GM18873 (cell line): ENCODE measurements around the gene PNPLA2.
A peak's percentile ranks its signal among the peaks of the same experiment; 100 is the strongest.

ENCODE experiments used
- ATAC-seq: cut with Tn5 transposase; IDR thresholded peaks from one replicate; pipeline ENCODE4 v1.9.1; 2021; ENCODE audit warnings: mild to moderate bottlenecking, moderate library complexity, moderate number of reproducible peaks; ENCODE audit not compliant: unreplicated experiment, low FRiP score

The PNPLA2 gene

DNA sequence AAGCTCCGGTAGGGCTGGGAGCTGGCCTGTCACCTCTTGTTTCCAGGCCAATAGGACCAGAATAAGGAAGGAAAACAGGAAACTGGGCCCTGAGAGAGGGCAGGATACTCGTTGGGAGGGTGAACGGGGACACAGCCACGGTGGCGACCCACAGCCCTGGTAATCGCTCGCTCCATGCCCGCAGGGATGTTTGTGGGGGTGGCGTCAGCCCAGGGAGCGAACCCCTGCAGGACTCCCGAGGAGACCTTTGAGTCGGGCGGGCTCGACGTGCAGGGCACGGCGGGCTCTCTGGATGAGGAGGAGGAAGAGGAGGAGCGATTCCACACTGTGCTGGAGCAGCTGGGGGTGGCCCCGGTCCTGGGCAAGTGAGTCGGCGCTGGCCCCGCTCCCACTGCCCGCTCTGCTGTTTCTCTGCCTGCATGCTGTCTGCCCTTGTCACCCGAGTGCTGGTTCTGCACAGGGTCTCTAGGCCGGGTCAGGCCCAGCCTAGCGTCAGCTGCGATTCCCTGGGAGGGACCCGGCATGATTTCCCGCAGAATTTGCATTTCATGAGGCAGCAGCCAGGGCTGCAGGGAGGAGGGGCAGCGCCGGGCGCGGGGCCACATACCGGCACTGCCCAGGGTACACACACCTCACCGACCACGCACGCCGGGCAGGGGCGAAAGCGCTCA, 10.6 kb downstream of the PNPLA2 start:
- no peak for ATAC-seq

DNA sequence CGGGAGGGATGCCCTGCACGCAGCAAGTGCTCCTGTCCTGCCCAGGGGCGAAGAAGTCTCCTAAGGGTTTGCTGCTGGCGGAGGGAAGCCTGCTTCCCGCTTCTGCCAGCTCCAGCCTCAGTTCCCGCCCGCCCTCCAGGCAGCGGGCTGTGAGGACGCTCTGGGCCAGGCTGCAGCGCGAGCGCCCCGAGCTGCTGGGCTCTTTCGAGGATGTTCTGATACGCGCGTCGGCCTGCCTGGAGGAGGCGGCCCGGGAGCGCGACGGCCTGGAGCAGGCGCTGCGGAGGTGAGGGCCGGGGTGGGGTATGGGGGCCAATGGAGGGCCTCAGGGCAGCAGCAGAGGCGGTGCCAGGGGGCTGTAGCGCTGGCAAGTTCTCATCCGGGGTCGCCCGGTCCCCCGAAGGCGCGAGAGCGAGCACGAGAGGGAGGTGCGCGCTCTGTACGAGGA, 11.2 kb downstream of the PNPLA2 start:
- ATAC-seq = no peak

- no peak for ATAC-seq
Observed at GRCh38 chr11:830295-831117, 11.8 kb downstream of the PNPLA2 start.

DNA sequence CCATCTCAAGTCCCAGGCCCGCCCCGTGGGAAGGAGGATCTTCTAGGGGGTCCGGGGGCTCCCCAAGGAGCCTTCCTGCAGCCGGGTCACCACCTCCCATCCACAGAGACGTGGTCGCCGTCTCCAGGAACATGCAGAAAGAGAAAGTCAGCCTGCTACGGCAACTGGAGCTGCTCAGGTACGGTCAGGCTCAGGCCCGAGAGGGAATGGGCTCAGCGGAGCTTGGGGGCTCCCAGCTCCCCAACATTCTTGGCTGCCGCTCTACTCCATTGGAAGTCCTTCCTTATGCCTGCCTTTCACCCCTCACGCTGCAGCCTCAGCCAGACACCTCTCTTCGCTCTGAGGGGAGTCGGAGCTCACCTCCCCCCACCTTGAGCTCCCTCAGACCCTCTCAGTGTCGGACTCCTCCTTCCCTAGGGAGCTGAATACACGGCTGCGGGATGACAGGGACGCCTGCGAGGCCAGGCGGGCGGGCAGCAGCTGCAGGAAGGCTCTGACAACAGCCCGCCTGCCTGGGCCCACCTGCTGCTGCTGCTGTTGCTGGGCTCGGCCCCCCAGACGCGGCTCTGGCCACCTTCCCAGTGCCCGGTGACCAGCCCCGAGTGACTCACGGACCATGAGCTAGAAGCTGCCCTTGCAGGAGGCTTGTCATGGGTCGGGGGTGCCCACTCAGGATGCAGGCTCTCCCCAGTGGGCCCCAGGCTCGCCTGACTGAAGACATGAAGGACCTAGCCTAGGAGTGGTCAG, 12.6 kb downstream of the PNPLA2 start:
- ATAC-seq = no peak

DNA sequence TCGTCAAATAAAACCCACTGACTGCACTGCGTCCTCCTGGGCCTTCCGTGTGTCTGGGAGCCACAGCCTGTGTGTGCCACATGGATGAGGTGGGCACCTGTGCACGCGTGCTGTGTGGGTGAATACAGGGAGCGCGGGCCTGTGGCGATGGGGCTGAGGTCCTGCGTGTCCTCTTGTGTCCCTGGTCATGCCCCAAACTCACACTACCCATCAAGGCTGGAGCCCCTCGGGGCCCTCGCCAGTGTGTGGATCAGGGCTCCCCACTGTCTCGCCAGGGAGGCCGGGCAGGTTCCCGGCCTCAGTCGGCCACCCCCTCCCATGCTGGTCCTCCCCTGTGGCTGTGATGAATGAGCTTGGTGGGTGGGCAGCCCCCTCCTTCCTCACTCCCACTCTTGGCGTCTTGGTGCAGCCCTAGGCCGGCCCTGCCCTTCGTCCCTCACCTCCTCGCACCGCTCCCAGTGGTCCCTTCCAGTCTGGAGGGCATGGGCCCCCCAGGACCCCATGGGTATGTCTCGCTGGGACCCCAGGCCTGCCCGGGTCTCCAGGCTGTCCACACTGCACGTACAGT, 13.3 kb downstream of the PNPLA2 start:
- ATAC-seq = no peak

DNA sequence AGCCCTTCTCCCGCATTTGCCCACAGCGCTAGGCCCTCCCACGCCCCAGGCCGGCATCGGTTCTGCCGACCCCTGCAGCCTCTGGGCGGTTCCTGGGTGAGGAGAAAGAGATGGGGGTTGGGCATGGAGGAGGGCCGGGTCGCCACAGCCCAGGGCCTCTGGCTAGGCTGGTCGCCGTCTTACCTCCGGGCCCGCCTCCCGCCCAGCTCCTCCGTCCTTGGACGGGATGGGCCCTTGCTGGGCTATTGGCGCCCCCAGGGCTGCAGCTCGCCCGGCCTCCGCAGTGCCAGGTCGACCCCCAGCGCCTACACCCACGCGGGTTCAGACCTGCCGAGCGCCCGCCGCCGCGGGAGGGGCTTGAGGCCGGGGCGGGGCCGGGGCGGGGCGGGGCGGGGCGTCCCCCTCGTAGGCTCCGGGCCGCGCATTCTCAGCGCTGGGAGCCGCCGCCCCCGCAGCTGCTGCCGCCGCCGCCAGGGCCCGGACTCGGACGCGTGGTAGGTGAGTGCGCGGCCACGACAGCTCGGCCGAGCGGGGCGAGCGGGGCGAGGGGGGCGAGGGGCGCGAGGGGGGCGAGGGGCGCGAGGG, 13.9 kb downstream of the PNPLA2 start, which contains the start of gene CD151:
Gene CD151, plus strand, starts transcription at position 424 of the 585 bp plus-strand sequence. CDS start 3,118 bp downstream, outside the sequence.
- ATAC-seq = no peak

DNA sequence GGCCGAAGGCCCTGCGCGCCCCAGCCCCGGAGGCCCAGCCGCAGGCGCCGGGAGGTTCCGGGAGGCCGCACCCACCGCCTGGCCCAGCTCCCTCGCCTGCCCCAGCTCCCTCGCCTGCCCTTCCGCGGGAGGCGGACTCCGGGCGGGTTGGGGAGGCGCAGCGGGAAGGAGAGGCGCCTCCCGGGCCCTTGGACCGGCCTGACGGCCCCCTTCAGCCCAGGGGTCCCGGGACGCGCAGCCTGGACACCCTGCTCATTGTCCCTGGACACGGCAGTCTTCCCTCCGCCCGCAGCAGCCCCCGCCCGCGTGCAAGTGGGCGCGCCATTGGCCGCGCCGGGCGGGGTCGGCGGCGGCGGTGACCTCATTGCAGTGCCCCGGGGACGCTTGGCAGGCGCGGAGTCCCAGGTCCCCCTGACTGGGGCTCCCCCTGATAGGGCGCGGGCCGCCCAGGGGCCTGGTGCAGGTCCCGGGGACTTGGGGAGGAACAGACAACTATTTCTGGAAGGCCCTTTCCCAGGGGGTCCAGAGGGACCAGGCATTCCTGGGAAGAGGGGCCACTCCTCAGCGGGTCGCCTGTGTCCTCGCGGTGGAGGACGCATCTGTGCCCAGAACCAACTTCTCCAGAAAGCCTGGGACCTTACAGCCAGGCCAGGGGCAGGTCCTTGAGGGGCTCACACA, 14.5 kb downstream of the PNPLA2 start:
- no peak for ATAC-seq

DNA sequence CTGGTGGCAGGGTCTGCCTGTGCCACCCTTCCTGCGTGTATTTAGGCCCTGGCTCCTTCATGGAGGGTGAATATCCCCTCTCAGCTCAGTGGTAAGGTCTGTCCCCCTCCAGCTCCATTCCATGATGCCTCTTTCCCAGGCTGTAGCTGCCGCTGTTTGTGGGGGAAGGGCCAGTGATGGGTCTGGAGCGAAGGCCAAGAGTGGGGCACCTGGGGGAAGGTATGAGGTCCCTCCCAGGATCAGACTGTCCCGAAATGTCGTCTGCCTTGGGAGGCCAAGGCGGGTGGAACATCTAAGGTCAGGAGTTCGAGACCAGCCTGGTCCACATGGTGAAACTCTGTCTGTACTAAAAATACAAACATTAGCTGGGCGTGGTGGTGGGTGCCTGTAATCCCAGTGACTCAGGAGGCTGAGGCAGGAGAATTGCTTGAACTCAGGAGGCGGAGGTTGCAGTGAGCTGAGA, 15.2 kb downstream of the PNPLA2 start:
- ATAC-seq = no peak

- no peak for ATAC-seq
Observed at GRCh38 chr11:834371-835316, 15.9 kb downstream of the PNPLA2 start.

DNA sequence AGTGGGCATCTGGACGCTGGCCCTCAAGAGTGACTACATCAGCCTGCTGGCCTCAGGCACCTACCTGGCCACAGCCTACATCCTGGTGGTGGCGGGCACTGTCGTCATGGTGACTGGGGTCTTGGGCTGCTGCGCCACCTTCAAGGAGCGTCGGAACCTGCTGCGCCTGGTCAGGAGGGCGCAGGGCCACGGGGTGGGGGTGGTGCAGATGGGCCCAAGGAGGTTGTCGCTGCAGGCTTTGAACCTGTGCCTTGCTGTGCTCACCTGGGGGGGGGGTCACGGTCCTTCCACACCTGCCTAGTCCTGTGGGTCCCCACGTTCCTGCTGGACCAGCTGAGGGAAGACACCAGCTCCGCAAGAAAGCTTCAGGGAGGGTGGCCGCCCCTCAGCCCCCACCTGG, 17.6 kb downstream of the PNPLA2 start:
- ATAC-seq = no peak

- ATAC-seq = no peak
Observed at GRCh38 chr11:836700-837099, 18.0 kb downstream of the PNPLA2 start.

GRCh38 chr11:837189-837989, 18.7 kb downstream of the PNPLA2 start:
- ATAC-seq = no peak

- no peak for ATAC-seq
Observed at GRCh38 chr11:837990-838307, 19.2 kb downstream of the PNPLA2 start.

DNA sequence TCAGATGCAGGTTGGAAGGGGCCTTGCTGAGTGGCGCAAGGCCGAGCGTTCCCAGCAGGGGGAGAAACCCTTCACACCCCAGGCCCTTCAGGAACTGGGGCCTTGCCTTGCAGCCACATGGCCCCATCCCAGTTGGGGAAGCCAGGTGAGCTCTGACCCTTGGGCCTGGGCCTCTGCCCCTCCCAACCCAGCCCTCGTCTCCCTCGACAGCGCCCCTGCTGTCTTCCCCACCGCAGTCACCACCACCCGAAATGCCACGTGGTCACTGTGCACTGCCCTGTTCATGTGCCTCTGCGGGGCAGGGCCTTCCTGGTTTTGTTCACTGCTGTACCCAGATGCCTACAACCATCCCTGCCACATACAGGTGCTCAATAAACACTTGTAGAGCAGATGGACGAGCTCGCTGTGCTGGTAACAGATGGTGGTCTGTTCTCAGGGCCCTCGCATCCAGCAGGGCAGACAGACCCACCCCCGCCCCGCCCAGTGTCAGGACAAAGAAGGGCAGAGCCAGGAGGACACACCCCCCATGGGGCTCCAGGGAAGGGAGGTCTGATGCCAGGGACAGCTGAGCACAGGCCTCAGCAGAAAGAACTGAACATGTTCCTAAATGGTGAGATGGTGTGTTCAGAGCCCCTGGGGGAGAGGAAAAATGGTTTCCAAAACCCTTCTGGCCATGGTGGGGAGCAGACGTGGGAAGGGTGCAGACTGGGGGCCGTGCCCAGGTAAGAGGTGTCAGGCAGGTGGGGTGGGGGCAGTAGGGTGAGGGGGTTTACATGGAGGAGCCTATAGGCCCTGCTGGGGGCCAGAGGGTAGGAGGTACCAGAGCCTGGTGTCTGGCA, 19.9 kb downstream of the PNPLA2 start:
- ATAC-seq = no peak

- ATAC-seq = no peak
Observed at GRCh38 chr11:839280-839623, 20.5 kb downstream of the PNPLA2 start.

DNA sequence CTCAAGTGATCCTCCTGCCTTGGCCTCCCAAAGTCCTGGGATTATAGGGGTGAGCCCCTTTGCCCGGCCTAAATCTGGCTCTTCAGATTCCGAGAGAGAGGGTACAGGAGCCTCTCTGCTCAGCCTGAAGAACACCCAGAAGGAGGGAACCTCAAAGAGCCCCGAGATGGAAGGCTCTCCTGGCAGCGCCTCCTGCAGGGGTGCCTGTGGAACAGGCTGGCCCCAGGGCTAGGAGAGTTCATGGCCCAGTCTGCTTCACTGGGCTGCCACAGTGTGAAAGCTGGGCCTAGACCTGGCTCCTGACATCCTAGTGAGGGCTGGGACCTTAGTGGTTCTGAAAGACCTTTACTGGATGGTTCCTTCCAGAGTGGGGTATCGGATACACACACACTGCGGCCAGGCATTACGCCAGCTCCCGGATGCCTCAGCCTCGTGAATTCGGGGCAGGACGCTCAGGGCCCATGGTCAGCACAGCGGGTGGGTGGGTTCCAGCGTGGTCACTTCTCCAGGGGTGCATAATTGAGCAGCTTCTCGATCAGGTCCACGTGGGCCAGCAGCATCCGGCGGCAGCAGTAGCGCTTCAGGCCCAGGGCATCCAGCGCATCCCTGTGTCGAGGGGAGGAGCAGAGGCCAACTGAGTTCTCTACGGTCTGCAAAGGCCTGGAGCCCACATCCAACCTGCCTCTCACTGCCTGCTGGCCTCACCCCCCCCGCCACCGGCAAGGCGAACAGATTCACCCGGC, 21.3 kb downstream of the PNPLA2 start:
- no peak for ATAC-seq

DNA sequence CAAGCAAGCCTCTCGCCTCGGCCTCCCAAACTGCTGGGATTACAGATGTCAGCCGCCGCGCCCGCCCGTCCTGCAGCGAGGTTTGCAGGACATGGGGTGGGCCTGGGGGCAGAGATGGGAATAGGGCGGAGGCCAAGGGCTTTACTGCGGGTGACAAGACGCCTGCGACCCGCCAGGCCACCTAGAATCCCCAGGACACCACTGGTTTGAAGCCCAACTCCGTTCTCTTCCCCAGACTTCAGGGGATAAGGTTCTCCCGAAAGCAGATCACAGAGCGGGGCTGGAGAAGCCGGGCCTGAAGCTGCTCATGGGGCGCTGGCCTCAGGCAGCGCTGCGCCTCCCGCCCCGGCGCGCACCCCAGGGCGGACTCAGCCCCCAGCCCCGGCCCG, 23.3 kb downstream of the PNPLA2 start:
- peak; percentile 6 for ATAC-seq
